ENCODE data around the gene AOAH. TPM values are rescaled to one million over a fixed set of nuclear protein-coding genes. Genes with fewer than 3 reads are reported as not detected.
"Not testable (repeated sequence)": the region's sequence is repeated elsewhere in the genome, so short reads cannot be mapped to it uniquely, and the experiment has no call there.

Gene AOAH
- total RNA-seq, 1 experiment from 2014 or later = not detected

DNA sequence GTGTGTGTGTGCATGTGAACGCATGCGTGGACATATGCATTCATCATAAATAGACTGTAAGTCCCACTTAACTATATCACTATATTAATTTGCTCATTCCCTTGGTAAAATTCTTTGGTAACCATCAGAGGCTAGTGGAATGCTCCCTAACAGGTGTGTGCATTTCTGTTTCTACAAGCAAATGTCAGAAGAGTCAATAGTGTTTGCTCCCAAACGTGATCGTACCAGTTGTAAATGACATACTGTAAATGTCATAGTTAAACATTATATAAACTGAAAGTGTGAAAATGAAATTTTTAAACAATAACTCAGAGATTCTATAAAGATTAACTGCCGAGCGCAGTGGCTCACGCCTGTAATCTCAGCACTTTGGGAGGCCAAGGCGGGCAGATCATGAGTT is 240.0 kb downstream of the AOAH start:
- TF ChIP-seq, protein P1, sequence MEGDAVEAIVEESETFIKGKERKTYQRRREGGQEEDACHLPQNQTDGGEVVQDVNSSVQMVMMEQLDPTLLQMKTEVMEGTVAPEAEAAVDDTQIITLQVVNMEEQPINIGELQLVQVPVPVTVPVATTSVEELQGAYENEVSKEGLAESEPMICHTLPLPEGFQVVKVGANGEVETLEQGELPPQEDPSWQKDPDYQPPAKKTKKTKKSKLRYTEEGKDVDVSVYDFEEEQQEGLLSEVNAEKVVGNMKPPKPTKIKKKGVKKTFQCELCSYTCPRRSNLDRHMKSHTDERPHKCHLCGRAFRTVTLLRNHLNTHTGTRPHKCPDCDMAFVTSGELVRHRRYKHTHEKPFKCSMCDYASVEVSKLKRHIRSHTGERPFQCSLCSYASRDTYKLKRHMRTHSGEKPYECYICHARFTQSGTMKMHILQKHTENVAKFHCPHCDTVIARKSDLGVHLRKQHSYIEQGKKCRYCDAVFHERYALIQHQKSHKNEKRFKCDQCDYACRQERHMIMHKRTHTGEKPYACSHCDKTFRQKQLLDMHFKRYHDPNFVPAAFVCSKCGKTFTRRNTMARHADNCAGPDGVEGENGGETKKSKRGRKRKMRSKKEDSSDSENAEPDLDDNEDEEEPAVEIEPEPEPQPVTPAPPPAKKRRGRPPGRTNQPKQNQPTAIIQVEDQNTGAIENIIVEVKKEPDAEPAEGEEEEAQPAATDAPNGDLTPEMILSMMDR (IDR thresholded peaks at IDR 0.05; ENCODE audit: unreplicated experiment) = no peak
- no peaks in the 10 kb centered on the region for H3K36me3 Mint-ChIP-seq (ENCODE audit: insufficient read depth, unreplicated experiment)
- POLR2A ChIA-PET = no interaction called here
- CTCF ChIA-PET = interaction anchor here (1.0 to 5.7 kb wide), 5 partner anchors 10 to 658 kb away, joined by 3 to 39 read pairs (median 13); no protein-coding TSS in a partner anchor
- H3K27ac Mint-ChIP-seq (ENCODE audit: low read depth, unreplicated experiment) = no peak overlapping the region
- H3K4me3 Mint-ChIP-seq (ENCODE audit: unreplicated experiment) = no peak overlapping the region
- no peak for DNase-seq (ENCODE audit: unreplicated experiment)
- no peaks in the 10 kb centered on the region for H3K4me1 Mint-ChIP-seq (ENCODE audit: insufficient read depth, unreplicated experiment)
- intact Hi-C loops (cut with micrococcal nuclease) = no loop called here
- no TSS peak for BruUV-seq (replicated peaks)
- no peaks in the 10 kb centered on the region for H3K27me3 Mint-ChIP-seq (ENCODE audit: insufficient read depth, unreplicated experiment)
- peaks cover 8% of the 10 kb centered on the region for H3K9me3 Mint-ChIP-seq (ENCODE audit: unreplicated experiment)

DNA sequence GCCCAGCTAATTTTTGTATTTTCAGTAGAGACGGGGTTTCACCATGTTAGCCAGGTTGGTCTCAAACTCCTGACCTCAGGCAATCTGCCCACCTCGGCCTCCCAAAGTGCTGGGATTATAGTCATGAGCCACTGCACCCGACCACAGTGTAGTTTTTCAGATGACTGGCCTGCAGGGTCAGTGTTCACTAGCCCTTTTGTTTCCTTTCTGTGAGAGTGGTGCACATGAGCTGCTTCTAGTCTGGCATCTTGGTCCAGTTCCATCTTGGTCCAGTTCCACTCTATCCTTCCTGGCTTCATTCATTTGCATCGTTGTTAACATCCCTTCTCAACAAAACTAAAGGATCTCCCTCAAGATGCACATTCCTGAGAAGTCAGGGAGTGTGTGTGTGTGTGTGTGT is 240.4 kb downstream of the AOAH start:
- POLR2A ChIA-PET; H3K9me3 Mint-ChIP-seq (ENCODE audit: unreplicated experiment); H3K4me3 Mint-ChIP-seq (ENCODE audit: unreplicated experiment); H3K27ac Mint-ChIP-seq (ENCODE audit: low read depth, unreplicated experiment); H3K4me1 Mint-ChIP-seq (ENCODE audit: insufficient read depth, unreplicated experiment); BruUV-seq (replicated peaks); H3K36me3 Mint-ChIP-seq (ENCODE audit: insufficient read depth, unreplicated experiment); intact Hi-C loops (cut with micrococcal nuclease); H3K27me3 Mint-ChIP-seq (ENCODE audit: insufficient read depth, unreplicated experiment); DNase-seq (ENCODE audit: unreplicated experiment): not testable (repeated sequence)
- CTCF ChIA-PET = interaction anchor here (5.7 kb wide), 1 partner anchor 42 kb away, joined by 29 read pairs; no protein-coding TSS in a partner anchor

DNA sequence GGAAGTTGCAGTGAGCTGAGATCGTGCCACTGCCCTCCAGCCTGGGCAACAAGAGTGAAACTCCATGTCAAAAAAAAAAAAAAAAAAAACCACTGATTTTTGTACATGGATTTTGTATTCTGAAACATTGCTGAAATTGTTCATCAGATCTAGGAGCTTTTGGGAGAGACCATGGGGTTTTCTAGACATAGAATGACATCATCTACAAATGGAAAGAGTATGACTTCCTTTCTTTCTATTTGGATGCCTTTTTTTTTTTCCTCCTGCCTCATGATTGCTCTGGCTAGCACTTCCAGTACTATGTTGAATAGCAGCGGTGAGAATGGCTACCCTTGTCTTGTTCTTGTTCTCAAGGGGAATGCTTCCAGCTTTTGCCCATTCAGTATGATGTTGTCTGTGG is 245.5 kb downstream of the AOAH start:
- peaks cover 8% of the 10 kb centered on the region for H3K9me3 Mint-ChIP-seq (ENCODE audit: unreplicated experiment)
- no peak for DNase-seq (ENCODE audit: unreplicated experiment)
- H3K4me1 Mint-ChIP-seq (ENCODE audit: insufficient read depth, unreplicated experiment) = peaks cover 9% of the 10 kb centered on the region
- TF ChIP-seq, protein P1 (IDR thresholded peaks at IDR 0.05; ENCODE audit: unreplicated experiment) = no peak
- H3K27me3 Mint-ChIP-seq (ENCODE audit: insufficient read depth, unreplicated experiment) = no peaks in the 10 kb centered on the region
- no peaks in the 10 kb centered on the region for H3K36me3 Mint-ChIP-seq (ENCODE audit: insufficient read depth, unreplicated experiment)
- POLR2A ChIA-PET = no interaction called here
- no TSS peak for BruUV-seq (replicated peaks)
- H3K4me3 Mint-ChIP-seq (ENCODE audit: unreplicated experiment) = no peak overlapping the region
- no peak overlapping the region for H3K27ac Mint-ChIP-seq (ENCODE audit: low read depth, unreplicated experiment)
- CTCF ChIA-PET = interaction anchor here (0.6 to 5.7 kb wide), 5 partner anchors 9 to 722 kb away, joined by 3 to 29 read pairs (median 10); no protein-coding TSS in a partner anchor
- intact Hi-C loops (cut with micrococcal nuclease) = no loop called here

DNA sequence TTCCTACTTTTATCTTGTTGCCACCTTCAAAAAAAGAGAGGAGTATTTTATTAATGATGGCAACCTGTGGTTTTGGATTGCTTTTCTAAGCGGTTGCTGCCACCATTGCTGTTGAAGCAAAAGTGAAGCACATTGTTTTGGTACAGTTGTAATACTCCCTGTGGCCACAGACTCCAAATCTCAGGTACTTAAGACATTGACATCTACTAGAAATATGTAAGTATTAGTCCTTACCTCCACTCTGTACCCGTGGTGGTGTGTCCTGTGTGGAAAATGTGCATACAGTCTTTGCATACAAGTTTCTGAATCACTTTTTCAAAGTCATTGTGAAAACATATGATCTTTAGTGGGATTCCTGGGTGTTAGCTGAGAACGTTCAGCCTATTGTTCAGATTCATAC is 248.9 kb downstream of the AOAH start:
- ChIA-PET POLR2A (interaction anchor here (2.2 kb wide), 1 partner anchor 707 kb away, joined by 4 read pairs; no protein-coding TSS in a partner anchor), CTCF (interaction anchor here (0.8 to 5.7 kb wide), 7 partner anchors 12 to 706 kb away, joined by 3 to 46 read pairs (median 4); no protein-coding TSS in a partner anchor)

More for the DNA sequence above, 248.9 kb downstream of the AOAH start:
- H3K4me1 Mint-ChIP-seq (ENCODE audit: insufficient read depth, unreplicated experiment) = peaks cover 13% of the 10 kb centered on the region
- no peaks in the 10 kb centered on the region for H3K27me3 Mint-ChIP-seq (ENCODE audit: insufficient read depth, unreplicated experiment)
- H3K27ac Mint-ChIP-seq (ENCODE audit: low read depth, unreplicated experiment) = no peak overlapping the region
- no peak for DNase-seq (ENCODE audit: unreplicated experiment)
- H3K9me3 Mint-ChIP-seq (ENCODE audit: unreplicated experiment) = no peaks in the 10 kb centered on the region
- H3K4me3 Mint-ChIP-seq (ENCODE audit: unreplicated experiment) = no peak overlapping the region
- TF ChIP-seq, protein P1 (IDR thresholded peaks at IDR 0.05; ENCODE audit: unreplicated experiment) = no peak
- no TSS peak for BruUV-seq (replicated peaks)
- H3K36me3 Mint-ChIP-seq (ENCODE audit: insufficient read depth, unreplicated experiment) = no peaks in the 10 kb centered on the region
- intact Hi-C loops (cut with micrococcal nuclease) = no loop called here
